Inflammatory macrophage treated with lipopolysaccharide for 4 hours (primary cell): ENCODE measurements around the gene ICAM5.
"Not testable (repeated sequence)": the region's sequence is repeated elsewhere in the genome, so short reads cannot be mapped to it uniquely, and the experiment has no call there.

Source experiments
- DNase-seq: peaks from one replicate; pipeline ENCODE4 v3.0.0-alpha.2; 2020

The ICAM5 gene

GRCh38 chr19:10289836-10290356 lies at the start of gene ICAM5:
ICAM5 (plus strand) TSS chr19:10289952; CDS start chr19:10290044, 92 bp downstream.
- DNase-seq = peak; percentile 35

GRCh38 chr19:10241826-10242449 lies 47.8 kb upstream of the ICAM5 start:
- DNase-seq = not testable (repeated sequence)

GRCh38 chr19:10243606-10244005 lies 46.1 kb upstream of the ICAM5 start:
- no peak for DNase-seq

DNA sequence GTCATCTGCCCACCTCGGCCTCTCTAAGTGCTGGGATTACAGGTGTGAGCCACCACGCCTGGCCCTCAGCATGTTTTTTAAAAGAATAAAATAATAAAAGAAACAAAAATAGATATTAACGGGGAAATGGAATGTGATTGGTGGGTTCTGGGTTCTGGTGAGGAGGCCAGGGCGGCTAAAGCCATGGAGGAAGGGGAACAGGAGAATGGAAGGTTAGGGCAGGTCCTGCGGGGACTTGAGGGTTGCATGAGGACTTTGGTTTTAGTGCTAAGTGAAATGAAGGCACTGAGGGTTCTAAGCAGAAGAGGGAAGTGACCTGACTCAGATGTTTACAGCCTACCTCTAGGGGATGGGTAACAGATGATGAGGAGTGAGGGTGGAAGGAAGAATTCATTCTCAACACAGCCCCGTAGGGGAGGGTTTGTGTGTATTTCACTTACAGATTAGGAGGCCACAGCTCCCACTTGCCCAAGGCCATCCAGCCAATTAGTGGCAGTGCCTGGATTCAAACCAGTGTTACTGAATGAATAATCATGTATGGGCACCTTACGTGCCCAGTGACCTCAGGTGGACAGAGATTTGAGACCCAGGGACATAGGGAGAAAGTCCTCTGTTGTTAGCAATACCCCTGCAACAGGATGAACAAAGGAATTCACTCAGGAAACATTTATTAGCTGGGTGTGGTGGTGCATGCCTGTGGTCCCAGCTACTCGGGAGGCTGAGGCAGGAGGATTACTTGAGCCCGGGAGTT lies 44.4 kb upstream of the ICAM5 start:
- DNase-seq = no peak

GRCh38 chr19:10246511-10246910 lies 43.2 kb upstream of the ICAM5 start:
- DNase-seq = no peak

GRCh38 chr19:10251792-10252694 lies 37.7 kb upstream of the ICAM5 start, which contains the start of gene MRPL4:
MRPL4 (plus strand) TSS chr19:10252214; CDS start chr19:10252254, 40 bp downstream.
- peak; percentile 99 for DNase-seq

- DNase-seq = no peak
Observed at GRCh38 chr19:10252707-10253106, 37.0 kb upstream of the ICAM5 start.

DNA sequence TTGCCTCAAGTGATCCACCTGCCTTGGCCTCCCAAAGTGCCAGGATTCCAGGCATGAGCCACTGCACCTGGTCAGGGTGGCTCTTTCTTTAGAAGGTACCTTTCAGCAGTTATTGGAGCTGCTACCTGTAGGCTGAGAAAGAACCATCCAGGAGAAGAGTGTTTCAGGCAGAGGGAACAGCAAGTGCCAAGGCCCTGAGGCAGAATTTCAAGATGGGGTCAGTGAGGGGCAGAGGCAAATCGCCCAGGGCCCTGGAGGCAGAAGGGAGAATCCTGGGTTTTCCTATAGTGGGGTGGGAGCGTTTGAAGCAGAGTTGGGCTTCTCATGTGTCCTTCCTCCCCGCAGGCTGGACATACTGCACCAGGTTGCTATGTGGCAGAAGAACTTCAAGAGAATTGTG lies 35.5 kb upstream of the ICAM5 start:
- no peak for DNase-seq

DNA sequence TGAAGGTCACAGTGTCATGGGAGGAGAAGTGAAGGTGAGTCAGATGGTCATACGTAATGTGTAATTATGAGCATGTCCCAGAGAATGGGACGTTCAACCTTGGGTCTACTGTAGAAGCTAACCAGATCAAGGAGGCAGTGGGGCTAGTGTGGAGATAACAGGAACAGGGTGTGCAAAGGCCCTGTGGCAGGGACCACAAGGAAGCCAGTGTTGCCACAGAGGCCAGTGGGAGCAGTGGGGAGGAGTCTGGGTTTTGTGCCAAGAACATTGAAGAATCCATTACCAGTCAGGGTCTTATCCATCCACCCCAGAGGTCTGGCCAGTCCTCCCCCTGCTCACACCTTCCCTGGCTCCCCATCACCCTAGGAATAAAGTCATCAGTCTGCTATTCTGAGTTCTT lies 34.4 kb upstream of the ICAM5 start:
- DNase-seq = no peak

GRCh38 chr19:10256551-10256950 lies 33.2 kb upstream of the ICAM5 start:
- DNase-seq = no peak

DNA sequence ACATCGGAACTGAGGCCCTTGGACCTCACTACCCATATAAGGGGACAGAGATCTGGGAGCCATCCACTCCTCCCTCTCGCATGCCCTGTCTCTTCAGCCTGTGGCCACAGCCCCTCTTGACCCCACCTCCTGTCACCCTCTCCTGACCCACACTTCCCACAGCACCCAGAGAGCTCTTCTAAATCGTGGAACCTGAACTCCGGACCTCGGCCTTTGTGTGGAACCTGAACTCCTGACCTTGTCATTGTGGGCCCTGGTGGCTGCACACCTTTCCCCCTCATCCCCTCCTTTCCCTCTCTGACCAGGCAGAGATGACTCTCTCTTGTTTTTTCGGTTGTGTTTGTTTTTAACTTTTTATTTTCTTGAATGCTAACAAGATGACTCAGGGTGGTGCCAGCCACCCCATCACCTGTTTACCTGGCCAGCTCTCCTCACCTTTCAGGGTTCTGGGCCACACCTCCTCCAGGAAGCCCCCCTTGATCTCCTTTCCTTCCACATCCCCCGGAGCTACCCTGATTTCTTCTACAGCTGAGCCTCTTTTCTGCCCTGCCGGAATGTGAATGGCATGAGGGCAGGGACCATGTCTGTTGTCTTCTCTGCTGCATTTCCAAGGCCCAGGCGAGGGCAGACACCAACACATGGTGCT lies 32.7 kb upstream of the ICAM5 start:
- DNase-seq = no peak

- no peak for DNase-seq
Observed at GRCh38 chr19:10258080-10258710, 31.6 kb upstream of the ICAM5 start.

GRCh38 chr19:10259162-10259905 lies 30.4 kb upstream of the ICAM5 start:
- DNase-seq = peak; percentile 93

DNA sequence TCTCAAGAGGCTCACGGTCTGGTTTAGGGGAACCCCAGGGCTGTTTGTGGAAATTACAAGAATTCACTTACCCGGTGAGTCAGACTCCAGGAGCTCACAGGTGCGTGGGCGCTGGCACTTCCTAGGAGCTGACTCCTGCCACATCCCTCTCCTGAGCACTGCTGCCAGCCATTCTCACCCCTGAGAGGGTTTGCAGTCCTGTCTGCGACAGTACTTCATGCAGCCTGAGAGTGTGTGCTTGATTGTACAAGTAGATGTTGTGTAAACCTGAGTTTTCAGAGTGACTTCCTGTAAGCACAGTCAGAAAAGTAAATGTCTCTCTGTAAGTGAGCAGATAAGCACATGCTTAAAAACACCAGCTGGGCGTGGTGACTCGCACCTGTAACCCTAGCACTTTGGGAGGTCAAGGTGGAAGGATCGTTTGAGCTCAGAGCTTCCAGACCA lies 29.6 kb upstream of the ICAM5 start:
- DNase-seq = peak; percentile 33

- no peak for DNase-seq
Observed at GRCh38 chr19:10262771-10263170, 27.0 kb upstream of the ICAM5 start.

DNA sequence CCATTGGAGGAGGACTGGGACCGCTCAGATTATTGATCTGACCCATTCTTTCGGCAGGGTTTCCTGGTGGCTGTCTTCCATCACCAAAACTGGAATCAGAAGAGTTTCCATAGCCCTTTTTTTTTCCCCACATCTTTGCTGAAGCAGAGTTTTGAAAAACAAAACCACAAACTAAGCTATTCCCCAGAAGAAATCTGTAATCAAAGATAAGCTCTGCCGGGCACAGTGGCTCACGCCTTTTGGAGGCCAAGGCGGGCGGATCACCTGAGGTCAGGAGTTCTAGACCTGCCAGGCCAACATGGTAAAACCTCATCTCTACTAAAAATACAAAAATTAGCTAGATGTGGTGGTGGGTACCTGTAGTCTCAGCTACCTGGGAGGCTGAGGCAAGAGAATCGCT lies 23.0 kb upstream of the ICAM5 start:
- no peak for DNase-seq

- DNase-seq = no peak
Observed at GRCh38 chr19:10268071-10268470, 21.7 kb upstream of the ICAM5 start.

DNA sequence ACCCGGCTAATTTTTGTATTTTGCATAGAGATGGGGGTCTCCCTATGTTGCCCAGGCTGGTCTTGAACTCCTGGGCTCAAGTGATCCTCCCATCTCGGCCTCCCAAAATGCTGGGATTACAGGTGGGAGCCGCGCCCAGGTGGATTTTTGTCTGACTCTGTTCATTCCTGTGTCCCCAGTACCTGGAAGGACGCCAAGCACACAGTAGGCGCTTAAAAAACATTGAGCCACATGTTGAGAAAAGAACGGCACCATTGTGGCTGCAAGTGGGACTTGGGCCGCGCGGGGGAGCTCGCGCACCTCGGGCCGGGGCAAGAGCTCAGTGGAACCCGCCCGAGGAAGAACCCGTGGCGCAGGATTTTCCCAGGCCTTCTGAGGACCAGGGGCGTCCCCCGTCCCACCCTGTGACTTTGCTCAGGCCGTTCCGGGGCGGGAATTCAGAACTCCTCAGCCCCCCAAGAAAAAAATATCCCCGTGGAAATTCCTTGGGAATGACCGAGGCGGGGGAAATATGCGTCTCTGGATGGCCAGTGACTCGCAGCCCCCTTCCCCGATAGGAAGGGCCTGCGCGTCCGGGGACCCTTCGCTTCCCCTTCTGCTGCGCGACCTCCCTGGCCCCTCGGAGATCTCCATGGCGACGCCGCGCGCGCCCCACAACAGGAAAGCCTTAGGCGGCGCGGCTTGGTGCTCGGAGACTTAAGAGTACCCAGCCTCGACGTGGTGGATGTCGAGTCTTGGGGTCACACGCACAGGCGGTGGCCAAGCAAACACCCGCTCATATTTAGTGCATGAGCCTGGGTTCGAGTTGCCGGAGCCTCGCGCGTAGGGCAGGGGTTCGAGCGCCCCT lies 20.2 kb upstream of the ICAM5 start:
- peak; percentile 95 for DNase-seq

- peak; percentile 98 for DNase-seq
Observed at GRCh38 chr19:10270180-10270615, 19.6 kb upstream of the ICAM5 start.
